Tibial nerve (tissue), 4 donors: ENCODE measurements around the gene CEACAM18.

Source experiments
- CTCF ChIP-seq, 5 experiments: fragments of 200-600 bp in 3 of 5; fragments of 450-650 bp in 2 of 5; sonication (generic) in 3 of 5; IDR thresholded peaks; one replicate each; pipeline ENCODE4 v1.5.1; 2016 to 2019; ENCODE audit warnings: antibody characterized with exemption in 5 of 5, mild to moderate bottlenecking in 3 of 5, moderate library complexity in 2 of 5
- EP300 ChIP-seq, 2 donors: sonication (generic); formaldehyde crosslinking; IDR thresholded peaks; one replicate each; pipeline ENCODE4 v1.6.1; 2017; ENCODE audit warnings: antibody characterized with exemption in 2 of 2, mild to moderate bottlenecking in 1 of 2
- POLR2A ChIP-seq, 2 donors: fragments of 450-650 bp; IDR thresholded peaks; one replicate each; pipeline ENCODE4 v1.6.1; 2017; ENCODE audit warnings: antibody characterized with exemption in 2 of 2, mild to moderate bottlenecking in 2 of 2, moderate library complexity in 2 of 2

GRCh38 chr19:51489113-51489512 lies 10.8 kb downstream of the CEACAM18 start:
- TF ChIP-seq CTCF (IDR thresholded peaks at IDR 0.05) = no peak
- no peak for TF ChIP-seq POLR2A (IDR thresholded peaks at IDR 0.05)
- TF ChIP-seq EP300 (IDR thresholded peaks at IDR 0.05) = no peak
